Measurements from ENCODE around the gene INSYN2B. TPM values are rescaled to one million over a fixed set of nuclear protein-coding genes. Genes with fewer than 3 reads are reported as not detected.
A peak's percentile ranks its signal among the peaks of the same experiment; 100 is the strongest.

INSYN2B gene
- total RNA-seq, 6 donors from 2014 or later = 0.06 to 0.10 TPM; not detected in 4

DNA sequence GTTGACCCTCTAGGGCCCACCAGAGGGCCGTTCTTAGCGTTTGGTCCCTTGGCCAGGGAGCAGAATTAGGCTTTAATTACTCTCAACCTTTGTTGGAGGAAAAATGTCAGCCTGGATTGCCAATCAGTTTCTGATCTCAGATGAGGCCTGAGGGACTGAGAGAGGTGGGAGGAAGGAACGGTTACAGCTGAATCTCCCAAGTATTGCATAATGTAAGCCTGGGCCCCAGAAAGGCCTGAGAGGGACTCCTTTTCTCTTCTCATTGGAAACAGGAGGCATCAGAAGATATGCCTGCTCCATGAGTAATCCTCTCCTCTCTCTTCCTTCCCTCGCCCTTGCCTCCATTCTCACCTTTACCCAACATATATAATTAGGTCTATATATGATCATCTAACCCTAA is 105.7 kb downstream of the INSYN2B start:
- H3K4me3 ChIP-seq = no peak overlapping the region
- peak overlapping the region; percentile 11 to 64 (median 44) for H3K27ac ChIP-seq
- no peaks in the 10 kb centered on the region for H3K27me3 ChIP-seq
- WGBS, 2 donors = 71 to 74% methylated on average over 4 of the region's 4 CpGs
- TF ChIP-seq, protein P1, sequence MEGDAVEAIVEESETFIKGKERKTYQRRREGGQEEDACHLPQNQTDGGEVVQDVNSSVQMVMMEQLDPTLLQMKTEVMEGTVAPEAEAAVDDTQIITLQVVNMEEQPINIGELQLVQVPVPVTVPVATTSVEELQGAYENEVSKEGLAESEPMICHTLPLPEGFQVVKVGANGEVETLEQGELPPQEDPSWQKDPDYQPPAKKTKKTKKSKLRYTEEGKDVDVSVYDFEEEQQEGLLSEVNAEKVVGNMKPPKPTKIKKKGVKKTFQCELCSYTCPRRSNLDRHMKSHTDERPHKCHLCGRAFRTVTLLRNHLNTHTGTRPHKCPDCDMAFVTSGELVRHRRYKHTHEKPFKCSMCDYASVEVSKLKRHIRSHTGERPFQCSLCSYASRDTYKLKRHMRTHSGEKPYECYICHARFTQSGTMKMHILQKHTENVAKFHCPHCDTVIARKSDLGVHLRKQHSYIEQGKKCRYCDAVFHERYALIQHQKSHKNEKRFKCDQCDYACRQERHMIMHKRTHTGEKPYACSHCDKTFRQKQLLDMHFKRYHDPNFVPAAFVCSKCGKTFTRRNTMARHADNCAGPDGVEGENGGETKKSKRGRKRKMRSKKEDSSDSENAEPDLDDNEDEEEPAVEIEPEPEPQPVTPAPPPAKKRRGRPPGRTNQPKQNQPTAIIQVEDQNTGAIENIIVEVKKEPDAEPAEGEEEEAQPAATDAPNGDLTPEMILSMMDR (IDR thresholded peaks at IDR 0.05) = no peak
- no peak for TF ChIP-seq POLR2A (IDR thresholded peaks at IDR 0.05)
- no peak for ATAC-seq (ENCODE audit: low FRiP score in 2 of 2)
- H3K9me3 ChIP-seq = no peaks in the 10 kb centered on the region
- DNase-seq = no peak
- H3K4me1 ChIP-seq = peaks cover 18 to 24% (median 21%) of the 10 kb centered on the region in 4 donors
- H3K36me3 ChIP-seq = no peaks in the 10 kb centered on the region

DNA sequence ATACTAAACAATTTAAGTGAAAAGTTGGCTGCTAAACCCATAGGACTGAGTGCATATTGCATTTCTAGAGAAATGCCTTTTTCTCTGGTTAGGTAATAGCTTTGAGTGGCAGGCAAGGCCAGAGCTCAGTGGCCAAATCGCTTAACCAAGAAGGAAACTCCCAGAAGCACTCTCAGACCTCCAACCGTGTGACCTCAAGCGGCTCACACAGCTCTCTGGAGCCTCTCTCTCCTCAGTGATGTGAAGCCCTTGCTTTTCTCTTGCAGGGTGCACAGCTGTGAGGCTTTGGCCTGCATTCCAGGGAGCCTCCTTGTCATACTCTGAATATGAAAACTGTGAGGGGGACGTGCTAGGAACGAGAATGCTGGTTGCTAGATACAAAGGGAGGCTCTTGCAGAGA is 106.7 kb downstream of the INSYN2B start:
- WGBS, 2 donors = 47 to 89% methylated on average over 3 to 5 of the region's 5 CpGs
- no peak for TF ChIP-seq POLR2A (IDR thresholded peaks at IDR 0.05)
- no peak for TF ChIP-seq POLR2AphosphoS5 (IDR thresholded peaks at IDR 0.05)
- TF ChIP-seq, protein P1 (IDR thresholded peaks at IDR 0.05) = no peak
- TF ChIP-seq EP300 (IDR thresholded peaks at IDR 0.05) = no peak
- peak in 1 of 2 donors; percentile 53 for DNase-seq

DNA sequence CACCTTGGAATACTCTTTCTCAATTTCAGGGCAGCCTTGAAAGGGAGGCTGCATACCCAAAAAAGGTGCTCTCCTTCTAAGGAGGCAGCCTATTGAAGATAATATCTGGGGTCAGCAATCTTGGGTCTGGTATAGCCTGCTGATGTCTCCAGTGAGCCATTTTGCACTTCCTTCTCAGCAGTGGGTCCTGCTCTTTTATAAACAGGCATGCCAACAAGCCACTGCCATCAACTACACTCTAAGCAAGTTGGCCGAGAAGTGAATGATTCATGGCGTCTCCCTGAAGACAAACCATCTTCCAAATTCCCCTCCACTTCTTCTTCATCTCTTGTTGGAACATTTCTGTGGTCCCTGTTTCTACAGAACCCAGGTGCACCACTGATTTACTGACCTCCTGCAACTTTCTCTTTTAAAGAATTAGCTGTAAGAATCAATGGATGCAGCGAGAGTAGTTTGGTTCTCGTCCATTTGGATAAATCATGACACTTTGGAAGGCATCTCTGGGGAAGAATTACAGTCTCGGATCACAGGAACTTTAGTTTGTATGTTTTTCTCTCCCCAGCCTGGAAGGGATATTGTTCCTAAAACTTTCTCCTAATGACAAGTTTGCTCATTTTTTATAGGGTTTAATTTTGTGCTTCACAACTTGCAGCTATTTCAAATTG is 108.3 kb downstream of the INSYN2B start:
- ATAC-seq (ENCODE audit: low FRiP score in 2 of 2) = no peak

More for the DNA sequence above, 106.7 kb downstream of the INSYN2B start:
- H3K4me3 ChIP-seq = no peak overlapping the region
- no peak overlapping the region for H3K27ac ChIP-seq
- H3K36me3 ChIP-seq = no peaks in the 10 kb centered on the region
- no peaks in the 10 kb centered on the region for H3K9me3 ChIP-seq
- peaks cover 18 to 24% (median 21%) of the 10 kb centered on the region in 4 donors for H3K4me1 ChIP-seq
- H3K27me3 ChIP-seq = no peaks in the 10 kb centered on the region
- peak; percentile 58 to 69 for ATAC-seq (ENCODE audit: low FRiP score in 2 of 2)

DNA sequence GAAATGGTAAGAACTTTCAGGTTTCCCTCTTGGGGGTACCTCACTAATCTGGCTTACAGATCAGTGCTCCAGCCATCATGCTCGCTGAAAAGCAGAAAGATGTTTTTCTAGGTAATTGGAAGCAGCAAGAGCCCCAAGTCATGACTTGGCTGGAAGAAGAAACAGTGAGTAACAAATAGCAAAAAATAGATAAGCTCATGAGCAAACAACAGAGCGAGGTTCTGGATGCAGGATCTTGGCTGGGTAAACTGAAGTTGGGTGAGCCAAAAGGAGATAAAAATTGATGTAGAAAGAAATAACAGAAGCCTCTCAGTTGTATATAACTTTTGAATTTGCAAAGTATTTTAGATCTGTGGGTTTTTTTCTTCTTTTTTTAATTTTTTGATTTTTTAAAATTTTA is 110.1 kb downstream of the INSYN2B start:
- TF ChIP-seq EP300 (IDR thresholded peaks at IDR 0.05) = no peak
- TF ChIP-seq POLR2AphosphoS5 (IDR thresholded peaks at IDR 0.05) = no peak
- no peak for TF ChIP-seq POLR2A (IDR thresholded peaks at IDR 0.05)
- TF ChIP-seq, protein P1 (IDR thresholded peaks at IDR 0.05) = no peak
- ATAC-seq (ENCODE audit: low FRiP score in 2 of 2) = no peak
- WGBS, 2 donors = 86 to 87% methylated on average over 2 of the region's 2 CpGs

More for the DNA sequence above, 108.3 kb downstream of the INSYN2B start:
- no peak overlapping the region for H3K27ac ChIP-seq
- no peaks in the 10 kb centered on the region for H3K27me3 ChIP-seq
- no peaks in the 10 kb centered on the region for H3K9me3 ChIP-seq
- 76 to 90% methylated on average over 5 of the region's 5 CpGs for WGBS, 2 donors
- TF ChIP-seq, protein P1 (IDR thresholded peaks at IDR 0.05) = no peak
- TF ChIP-seq POLR2AphosphoS5 (IDR thresholded peaks at IDR 0.05) (no peak), POLR2A (IDR thresholded peaks at IDR 0.05) (no peak), EP300 (IDR thresholded peaks at IDR 0.05) (no peak)
- H3K36me3 ChIP-seq = no peaks in the 10 kb centered on the region
- peaks cover 18 to 24% (median 21%) of the 10 kb centered on the region in 4 donors for H3K4me1 ChIP-seq
- no peak for DNase-seq
- no peak overlapping the region for H3K4me3 ChIP-seq

DNA sequence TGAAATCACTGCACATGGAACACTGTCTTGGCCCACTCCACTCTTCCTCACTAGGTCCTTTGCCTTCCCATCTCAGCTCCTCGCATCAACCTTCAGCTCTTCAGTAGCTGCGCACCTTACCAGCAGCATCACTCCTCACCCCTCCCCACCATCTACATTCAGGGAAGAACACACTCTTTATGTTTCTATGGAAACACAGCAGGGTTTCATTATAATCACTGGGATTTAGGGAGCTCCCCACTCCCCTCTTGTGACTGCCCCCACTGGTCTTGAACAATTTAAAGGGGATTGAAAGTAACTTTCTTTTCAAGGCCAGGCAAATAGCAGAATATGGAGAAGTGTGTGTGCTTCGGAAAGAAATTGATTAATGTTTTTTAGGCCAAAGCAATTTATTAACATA is 111.2 kb downstream of the INSYN2B start:
- ATAC-seq (ENCODE audit: low FRiP score in 2 of 2) = no peak
- no peaks in the 10 kb centered on the region for H3K27me3 ChIP-seq
- no peaks in the 10 kb centered on the region for H3K36me3 ChIP-seq
- DNase-seq = no peak
- no peaks in the 10 kb centered on the region for H3K9me3 ChIP-seq
- H3K4me3 ChIP-seq = no peak overlapping the region
- H3K4me1 ChIP-seq = peaks cover 0 to 6% (median 2%) of the 10 kb centered on the region in 4 donors
- TF ChIP-seq, protein P1 (IDR thresholded peaks at IDR 0.05) = no peak
- TF ChIP-seq EP300 (IDR thresholded peaks at IDR 0.05) (no peak), POLR2A (IDR thresholded peaks at IDR 0.05) (no peak), POLR2AphosphoS5 (IDR thresholded peaks at IDR 0.05) (no peak)
- 91 to 95% methylated on average over 3 of the region's 3 CpGs for WGBS, 2 donors
- no peak overlapping the region for H3K27ac ChIP-seq

More for the DNA sequence above, 110.1 kb downstream of the INSYN2B start:
- no peak for DNase-seq
- Histone ChIP-seq H3K27ac (no peak overlapping the region), H3K27me3 (no peaks in the 10 kb centered on the region), H3K9me3 (no peaks in the 10 kb centered on the region), H3K36me3 (no peaks in the 10 kb centered on the region), H3K4me3 (no peak overlapping the region), H3K4me1 (peaks cover 9 to 12% (median 10%) of the 10 kb centered on the region in 4 donors)
